ENCODE results near the gene TMEM43. TPM values are rescaled to one million over a fixed set of nuclear protein-coding genes. Genes with fewer than 3 reads are reported as not detected.
"Not testable (repeated sequence)": the region's sequence is repeated elsewhere in the genome, so short reads cannot be mapped to it uniquely, and the experiment has no call there.

TMEM43 gene
- 10 to 100 TPM in 11 of 12 donors, not detected in 1; 45.3 to 86.0 (median 59.5) TPM for polyA plus RNA-seq (ENCODE audit: insufficient read length in 12 of 12)
- long read RNA-seq, donor 1, transcript TMEM43-201 (12 exons, 3,341 nt): major isoform, 5 of 5 reads
- long read RNA-seq, donor 1, partial matches to known transcripts: 0 of 5 reads
- long read RNA-seq, donor 1, other reads (novel, unspliced or antisense): 0 of 5 reads
- long read RNA-seq, donor 2, transcript TMEM43-201 (12 exons, 3,341 nt): major isoform, 24 of 24 reads
- long read RNA-seq, donor 2, partial matches to known transcripts: 0 of 24 reads
- long read RNA-seq, donor 2, other reads (novel, unspliced or antisense): 0 of 24 reads
- long read RNA-seq, donor 3, transcript TMEM43-201 (12 exons, 3,341 nt): major isoform, 7 of 7 reads
- long read RNA-seq, donor 3, partial matches to known transcripts: 0 of 7 reads
- long read RNA-seq, donor 3, other reads (novel, unspliced or antisense): 0 of 7 reads
- long read RNA-seq, donor 4, transcript TMEM43-201 (12 exons, 3,341 nt): major isoform, 7 of 7 reads
- long read RNA-seq, donor 4, partial matches to known transcripts: 0 of 7 reads
- long read RNA-seq, donor 4, other reads (novel, unspliced or antisense): 0 of 7 reads
- long read RNA-seq, donor 5, transcript TMEM43-201 (12 exons, 3,341 nt): major isoform, 17 of 17 reads
- long read RNA-seq, donor 5, partial matches to known transcripts: 0 of 17 reads
- long read RNA-seq, donor 5, other reads (novel, unspliced or antisense): 0 of 17 reads
- long read RNA-seq, donor 6, transcript TMEM43-201 (12 exons, 3,341 nt): major isoform, 9 of 9 reads
- long read RNA-seq, donor 6, partial matches to known transcripts: 0 of 9 reads
- long read RNA-seq, donor 6, other reads (novel, unspliced or antisense): 0 of 9 reads
- long read RNA-seq, donor 7, transcript TMEM43-201 (12 exons, 3,341 nt): major isoform, 5 of 5 reads
- long read RNA-seq, donor 7, partial matches to known transcripts: 0 of 5 reads
- long read RNA-seq, donor 7, other reads (novel, unspliced or antisense): 0 of 5 reads
- long read RNA-seq, donor 8, transcript TMEM43-201 (12 exons, 3,341 nt): major isoform, 18 of 18 reads
- long read RNA-seq, donor 8, partial matches to known transcripts: 0 of 18 reads
- long read RNA-seq, donor 8, other reads (novel, unspliced or antisense): 0 of 18 reads
- long read RNA-seq, donor 9, transcript TMEM43-201 (12 exons, 3,341 nt): major isoform, 6 of 31 reads
- long read RNA-seq, donor 9, partial matches to known transcripts: 25 of 31 reads
- long read RNA-seq, donor 9, other reads (novel, unspliced or antisense): 0 of 31 reads
- long read RNA-seq, donor 10, transcript TMEM43-201 (12 exons, 3,341 nt): major isoform, 13 of 13 reads
- long read RNA-seq, donor 10, partial matches to known transcripts: 0 of 13 reads
- long read RNA-seq, donor 10, other reads (novel, unspliced or antisense): 0 of 13 reads
- long read RNA-seq, donor 11, transcript TMEM43-201 (12 exons, 3,341 nt): major isoform, 24 of 24 reads
- long read RNA-seq, donor 11, partial matches to known transcripts: 0 of 24 reads
- long read RNA-seq, donor 11, other reads (novel, unspliced or antisense): 0 of 24 reads

GRCh38 chr3:14124615-14125192 is at the start of gene TMEM43, which contains the start of gene CHCHD4:
TMEM43 (plus strand) TSS chr3:14125052; CDS start chr3:14125194, 142 bp downstream.
CHCHD4 (minus strand) TSS chr3:14124870; CDS start chr3:14124676, 194 bp downstream.
- peak; percentile 100 for DNase-seq

GRCh38 chr3:14075233-14075632 is 49.6 kb upstream of the TMEM43 start:
- not testable (repeated sequence) for DNase-seq

GRCh38 chr3:14077310-14077709 is 47.5 kb upstream of the TMEM43 start:
- no peak for DNase-seq

- no peak for DNase-seq
These were observed 42.7 kb upstream of the TMEM43 start for GRCh38 chr3:14082108-14082657.

GRCh38 chr3:14087461-14087860 is 37.4 kb upstream of the TMEM43 start:
- DNase-seq: not testable (repeated sequence)

- not testable (repeated sequence) for DNase-seq
These were observed 32.9 kb upstream of the TMEM43 start for GRCh38 chr3:14091959-14092358.

- no peak for DNase-seq
These were observed 32.4 kb upstream of the TMEM43 start for GRCh38 chr3:14092464-14092863.

- no peak for DNase-seq
These were observed 31.0 kb upstream of the TMEM43 start for GRCh38 chr3:14093831-14094230.

GRCh38 chr3:14096742-14097141 is 28.1 kb upstream of the TMEM43 start:
- DNase-seq: no peak

GRCh38 chr3:14097616-14098391 is 27.0 kb upstream of the TMEM43 start:
- DNase-seq: no peak

- DNase-seq: not testable (repeated sequence)
These were observed 15.0 kb upstream of the TMEM43 start for GRCh38 chr3:14109821-14110220.

GRCh38 chr3:14110699-14111098 is 14.2 kb upstream of the TMEM43 start:
- DNase-seq: no peak

GRCh38 chr3:14113965-14114635 is 10.8 kb upstream of the TMEM43 start:
- no peak for DNase-seq

GRCh38 chr3:14117468-14118399 is 7.1 kb upstream of the TMEM43 start:
- DNase-seq: no peak

- no peak for DNase-seq
These were observed 6.2 kb upstream of the TMEM43 start for GRCh38 chr3:14118400-14119381.

GRCh38 chr3:14119651-14120050 is 5.2 kb upstream of the TMEM43 start:
- DNase-seq: no peak
